Muscle layer of duodenum (tissue), 2 donors: Measurements from ENCODE around the gene TPD52L2.

ENCODE experiments used
- H3K27ac ChIP-seq: one replicate; pipeline ENCODE4 v1.7.0; 2013; ENCODE audit warnings: mild to moderate bottlenecking, low read length
- H3K27me3 ChIP-seq: one replicate; pipeline ENCODE4 v1.7.0; 2013; ENCODE audit warnings: low read depth, mild to moderate bottlenecking, control low read depth, low read length
- H3K36me3 ChIP-seq, 2 donors: one replicate each; pipeline ENCODE4 v1.7.0; 2013; ENCODE audit warnings: low read length in 2 of 2, control low read depth in 1 of 2, mild to moderate bottlenecking in 1 of 2; ENCODE audit not compliant: insufficient read depth in 2 of 2, control insufficient read depth in 1 of 2
- H3K4me1 ChIP-seq, 2 donors: one replicate each; pipeline ENCODE4 v1.7.0; 2013; ENCODE audit warnings: low read length in 2 of 2, mild to moderate bottlenecking in 2 of 2, control low read depth in 1 of 2, moderate library complexity in 1 of 2; ENCODE audit not compliant: insufficient read depth in 2 of 2, control insufficient read depth in 1 of 2
- H3K4me3 ChIP-seq, 2 donors: one replicate each; pipeline ENCODE4 v1.7.0; 2013; ENCODE audit warnings: low read length in 2 of 2, low read depth in 1 of 2, mild to moderate bottlenecking in 1 of 2
- H3K9me3 ChIP-seq, 2 donors: one replicate each; pipeline ENCODE4 v1.7.0; 2013; ENCODE audit warnings: low read length in 2 of 2, control low read depth in 1 of 2, mild to moderate bottlenecking in 1 of 2; ENCODE audit not compliant: control insufficient read depth in 1 of 2
- donor health status: healthy.

Gene TPD52L2

DNA sequence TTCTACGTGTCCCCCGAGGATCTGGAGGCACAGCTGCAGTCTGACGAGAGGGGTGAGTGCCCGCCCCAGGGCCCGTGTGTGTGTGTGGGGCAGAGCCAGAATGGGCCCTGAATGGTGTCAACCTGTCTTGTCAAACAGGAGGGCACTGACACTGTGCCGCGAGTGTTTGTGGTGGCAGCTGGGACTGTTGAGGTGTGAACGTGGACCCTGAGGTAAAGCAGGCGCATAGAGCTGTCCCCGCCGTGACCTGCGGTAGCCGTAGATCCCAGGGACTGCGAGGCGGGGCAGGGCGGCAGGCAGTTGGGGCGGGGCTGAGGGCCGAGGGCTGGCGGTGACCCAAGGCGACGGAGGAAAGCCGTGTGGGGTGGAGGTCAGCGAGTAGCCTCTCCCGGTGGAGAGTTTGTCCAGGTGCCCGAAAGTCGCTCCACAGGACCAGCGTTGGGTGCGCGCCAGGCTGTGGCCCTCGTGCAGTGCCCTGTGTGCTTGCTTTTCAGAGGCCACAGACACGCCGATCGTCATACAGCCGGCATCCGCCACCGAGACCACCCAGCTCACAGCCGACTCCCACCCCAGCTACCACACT lies 66.0 kb downstream of the TPD52L2 start:
- H3K27ac ChIP-seq, result no peak overlapping the region
- H3K9me3 ChIP-seq, result no peaks in the 10 kb centered on the region
- peaks cover 47 to 72% of the 10 kb centered on the region in 2 donors for H3K36me3 ChIP-seq
- H3K4me1 ChIP-seq, result no peaks in the 10 kb centered on the region
- no peak overlapping the region for H3K4me3 ChIP-seq
- H3K27me3 ChIP-seq, result no peaks in the 10 kb centered on the region

DNA sequence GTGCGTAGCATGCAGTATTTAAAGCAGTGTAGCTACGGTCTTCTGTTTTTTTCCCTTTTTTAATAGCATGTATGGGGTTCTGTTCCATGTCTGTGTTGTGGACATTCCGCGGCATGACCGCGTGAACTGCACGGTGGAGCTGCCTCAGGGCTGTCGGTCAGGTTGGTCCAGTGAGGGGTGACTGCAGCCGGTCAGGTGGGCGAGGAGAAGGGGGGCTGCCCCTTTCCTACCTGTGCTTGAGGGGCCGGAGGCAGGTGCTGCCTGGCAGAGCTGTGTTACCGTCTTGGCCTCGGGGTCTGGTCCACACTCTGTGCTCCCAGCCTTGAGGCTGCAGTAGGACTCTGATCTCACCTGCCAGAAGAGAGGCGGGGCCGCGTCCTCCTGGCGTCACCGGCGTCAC lies 66.7 kb downstream of the TPD52L2 start:
- Histone ChIP-seq H3K27me3 (no peaks in the 10 kb centered on the region), H3K9me3 (no peaks in the 10 kb centered on the region), H3K27ac (no peak overlapping the region), H3K36me3 (peaks cover 47 to 68% of the 10 kb centered on the region in 2 donors), H3K4me3 (no peak overlapping the region), H3K4me1 (no peaks in the 10 kb centered on the region)

DNA sequence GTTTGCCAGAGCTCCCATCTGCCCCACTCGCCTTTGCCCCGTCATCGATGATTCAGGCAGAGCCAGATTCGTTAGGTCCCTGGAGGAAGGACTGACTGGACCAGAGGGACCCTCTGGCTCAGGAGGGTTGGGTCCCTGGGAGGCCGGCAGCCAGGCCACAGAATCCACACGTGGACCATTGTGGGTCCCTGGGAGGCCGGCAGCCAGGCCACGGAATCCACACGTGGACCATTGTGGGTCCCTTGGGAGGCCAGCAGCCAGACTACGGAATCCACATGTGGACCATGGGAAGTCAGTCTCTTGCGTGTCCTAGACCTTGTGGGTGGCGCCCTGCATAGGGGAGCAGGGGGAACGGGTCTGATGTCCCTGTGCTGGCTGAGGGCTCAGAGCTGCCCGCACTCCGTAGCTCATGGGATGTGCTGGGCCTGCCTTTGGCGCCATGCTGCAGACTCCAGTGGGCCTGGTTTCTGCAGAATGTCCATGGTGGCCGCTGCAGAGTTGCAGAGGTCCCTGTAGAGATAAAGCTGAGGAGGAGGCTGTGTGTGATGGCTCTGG lies 67.6 kb downstream of the TPD52L2 start:
- no peak overlapping the region for H3K27ac ChIP-seq
- H3K9me3 ChIP-seq, result no peaks in the 10 kb centered on the region
- H3K36me3 ChIP-seq, result peaks cover 47 to 67% of the 10 kb centered on the region in 2 donors

DNA sequence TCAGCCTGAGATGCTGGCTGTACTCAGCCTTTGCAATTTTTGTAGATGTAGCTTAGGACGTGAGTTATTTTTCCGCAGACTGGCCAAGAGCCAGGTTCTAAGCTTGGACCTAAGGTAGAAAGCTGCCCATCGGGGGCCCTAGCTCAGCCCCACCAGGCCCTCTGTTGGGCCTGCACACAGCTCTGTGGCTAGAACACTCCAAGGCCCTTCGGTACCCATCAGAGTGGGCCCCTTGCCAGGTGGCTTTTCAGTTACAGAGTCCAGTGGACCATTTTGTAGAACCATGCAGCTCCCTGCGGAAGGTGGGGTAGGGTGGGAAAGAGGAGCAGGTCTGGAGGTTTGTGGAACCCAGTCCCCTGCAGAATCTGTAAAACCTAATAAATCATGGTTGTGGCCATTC lies 68.6 kb downstream of the TPD52L2 start:
- H3K27me3 ChIP-seq, result no peaks in the 10 kb centered on the region
- H3K4me1 ChIP-seq, result no peaks in the 10 kb centered on the region
- H3K36me3 ChIP-seq, result peaks cover 39 to 60% of the 10 kb centered on the region in 2 donors
- no peaks in the 10 kb centered on the region for H3K9me3 ChIP-seq
- no peak overlapping the region for H3K27ac ChIP-seq
- H3K4me3 ChIP-seq, result no peak overlapping the region

More for the DNA sequence above, 67.6 kb downstream of the TPD52L2 start:
- Histone ChIP-seq H3K4me1 (no peaks in the 10 kb centered on the region), H3K27me3 (no peaks in the 10 kb centered on the region), H3K4me3 (no peak overlapping the region)

DNA sequence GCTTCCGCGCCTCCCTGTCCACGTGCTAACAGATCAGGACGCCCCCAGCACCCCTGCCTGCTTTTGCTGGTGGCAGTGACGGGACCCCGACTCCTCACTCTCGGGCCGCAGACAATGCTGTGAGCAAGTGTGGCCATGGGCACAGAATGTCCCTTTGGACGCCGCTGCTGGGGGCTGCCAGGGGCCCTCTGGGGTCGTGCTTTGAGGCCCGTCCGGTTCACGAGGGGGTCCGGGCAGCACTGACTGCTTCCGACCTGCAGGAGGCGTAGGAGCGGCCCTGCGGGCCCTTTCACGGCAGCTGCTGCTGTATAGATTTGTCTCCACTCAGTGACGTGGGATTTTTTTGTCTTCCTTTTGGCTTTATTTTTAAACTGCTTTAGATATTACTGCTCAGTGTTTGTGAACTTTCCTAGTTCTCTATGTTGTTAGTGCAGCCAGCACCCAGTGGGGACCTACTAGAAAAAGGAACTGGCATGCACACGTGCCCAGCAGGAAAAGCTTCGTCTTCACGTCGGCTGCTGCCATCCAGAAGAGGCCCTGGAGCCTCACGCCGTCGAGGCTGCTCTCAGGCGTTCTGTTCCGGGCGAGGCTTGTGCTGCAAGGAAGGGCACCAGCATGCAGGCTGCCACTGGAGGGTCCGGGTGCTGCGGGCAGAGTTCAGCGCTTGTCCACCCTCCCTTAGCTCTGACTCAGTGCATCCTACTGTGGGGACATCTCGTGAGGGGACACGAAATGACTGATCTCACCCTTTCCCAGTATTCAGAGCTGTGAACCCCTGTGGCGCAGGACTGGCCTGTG lies 69.4 kb downstream of the TPD52L2 start:
- Histone ChIP-seq H3K27me3 (no peaks in the 10 kb centered on the region), H3K27ac (no peak overlapping the region), H3K4me3 (no peak overlapping the region), H3K9me3 (no peaks in the 10 kb centered on the region), H3K4me1 (no peaks in the 10 kb centered on the region), H3K36me3 (peaks cover 34 to 60% of the 10 kb centered on the region in 2 donors)

DNA sequence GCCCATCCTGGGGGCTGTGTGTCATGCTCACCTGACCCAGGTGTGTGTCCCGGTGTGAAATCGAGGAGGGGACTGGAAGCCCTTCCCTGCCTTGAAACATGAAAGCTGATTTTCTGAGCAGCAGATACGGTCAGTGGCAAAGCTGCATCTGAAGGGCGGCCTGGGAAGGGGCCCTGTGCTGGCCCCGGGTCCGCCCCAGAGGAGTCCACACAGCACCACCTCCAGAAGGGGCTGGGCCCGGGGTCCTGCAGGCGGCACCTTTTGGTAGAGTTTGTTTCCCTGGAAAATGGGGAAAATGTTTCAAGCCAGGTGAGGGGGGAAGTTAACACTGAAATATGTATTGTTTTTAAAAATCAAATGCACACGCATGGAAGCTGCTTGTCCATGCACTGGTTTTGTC lies 70.4 kb downstream of the TPD52L2 start:
- H3K4me3 ChIP-seq, result no peak overlapping the region
- peaks cover 28 to 57% of the 10 kb centered on the region in 2 donors for H3K36me3 ChIP-seq
- H3K27ac ChIP-seq, result no peak overlapping the region

DNA sequence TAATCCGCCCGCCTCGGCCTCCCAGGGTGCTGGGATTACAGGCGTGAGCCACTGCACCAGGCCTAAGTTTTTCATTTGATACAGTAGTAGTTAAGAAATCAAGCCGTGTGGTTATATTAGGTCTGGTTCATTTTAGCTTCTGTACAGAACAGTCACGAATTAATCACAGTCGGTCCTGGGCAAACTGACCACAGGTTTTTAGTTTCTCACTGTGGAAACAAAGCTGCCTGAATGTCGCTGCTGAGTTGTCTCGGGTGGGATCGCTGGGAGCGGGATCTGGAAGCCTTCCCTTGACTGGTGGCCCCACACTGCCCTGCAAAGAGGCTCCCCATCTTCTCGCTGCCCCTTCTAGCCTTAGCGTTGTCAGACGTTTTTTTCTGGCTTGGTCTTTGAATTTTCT lies 72.5 kb downstream of the TPD52L2 start:
- no peaks in the 10 kb centered on the region for H3K4me1 ChIP-seq
- no peak overlapping the region for H3K27ac ChIP-seq
- H3K27me3 ChIP-seq, result no peaks in the 10 kb centered on the region
- no peaks in the 10 kb centered on the region for H3K9me3 ChIP-seq
- no peak overlapping the region for H3K4me3 ChIP-seq
- peaks cover 9 to 43% of the 10 kb centered on the region in 2 donors for H3K36me3 ChIP-seq

More for the DNA sequence above, 70.4 kb downstream of the TPD52L2 start:
- H3K9me3 ChIP-seq, result no peaks in the 10 kb centered on the region
- H3K27me3 ChIP-seq, result no peaks in the 10 kb centered on the region
- H3K4me1 ChIP-seq, result no peaks in the 10 kb centered on the region

DNA sequence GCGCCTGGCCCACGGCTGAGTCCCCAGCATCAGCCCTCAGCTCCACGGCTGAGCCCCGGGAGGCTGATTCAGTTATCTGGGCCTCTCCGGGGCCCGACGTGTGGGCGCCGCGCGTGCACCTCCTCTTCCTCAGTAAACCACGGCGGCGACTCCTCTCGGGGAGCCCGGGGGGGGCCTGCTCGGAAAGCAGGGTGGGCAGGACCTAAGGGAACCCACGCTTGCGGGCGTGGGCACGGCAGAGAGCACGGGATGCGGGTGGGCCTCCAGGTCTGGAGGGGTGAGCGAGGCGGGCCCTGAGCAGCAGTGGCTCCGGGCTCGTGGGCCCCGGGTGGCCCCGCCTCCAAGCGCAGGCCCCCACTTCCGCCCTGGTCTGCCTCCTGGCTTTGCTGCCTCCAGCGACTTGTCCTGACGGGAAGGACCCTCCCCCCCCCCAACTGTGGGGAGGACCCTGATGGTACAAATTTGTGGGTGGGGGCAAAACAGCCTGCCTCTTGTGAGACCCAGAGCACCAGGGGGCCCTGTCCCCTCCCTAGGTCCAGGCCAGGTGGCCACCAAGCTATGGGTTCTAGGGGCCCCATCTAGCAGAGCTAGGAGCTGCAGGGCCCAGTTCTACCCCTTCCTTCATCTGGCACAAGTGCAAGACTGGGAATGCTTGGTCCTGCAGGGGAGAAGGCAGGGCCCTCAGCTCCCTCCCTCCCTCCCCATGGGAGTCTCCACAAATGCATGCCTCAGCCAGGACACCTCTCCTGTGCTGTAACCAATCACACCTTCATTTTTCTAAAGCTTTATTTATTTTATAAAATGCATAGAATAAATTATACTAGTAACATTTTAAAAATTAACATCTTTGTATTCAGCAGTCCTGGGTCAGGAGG lies 74.2 kb downstream of the TPD52L2 start:
- peaks cover 20 to 54% of the 10 kb centered on the region in 2 donors for H3K36me3 ChIP-seq
- H3K27ac ChIP-seq, result no peak overlapping the region
- no peaks in the 10 kb centered on the region for H3K4me1 ChIP-seq
- no peak overlapping the region for H3K4me3 ChIP-seq
- no peaks in the 10 kb centered on the region for H3K9me3 ChIP-seq
- no peaks in the 10 kb centered on the region for H3K27me3 ChIP-seq

DNA sequence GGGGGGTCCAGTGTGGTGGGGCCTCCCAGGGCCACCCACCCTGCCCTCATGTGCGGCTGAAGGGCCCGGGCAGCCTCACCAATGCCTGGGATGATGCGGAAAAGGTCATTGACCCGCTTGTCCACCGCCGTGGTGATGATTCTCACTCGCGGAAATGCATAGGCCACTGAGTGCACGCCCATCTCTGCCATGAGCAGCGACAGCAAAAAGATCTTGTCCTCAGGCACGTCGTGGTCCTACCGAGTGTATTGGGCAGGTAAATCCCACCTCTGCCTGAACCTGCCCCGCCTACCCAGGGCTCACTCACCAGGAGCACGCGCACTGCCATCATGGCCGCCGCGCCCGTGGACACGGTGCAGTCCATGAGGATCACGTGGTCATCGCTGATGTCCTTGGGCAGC lies 75.0 kb downstream of the TPD52L2 start:
- Histone ChIP-seq H3K9me3 (no peaks in the 10 kb centered on the region), H3K27me3 (no peaks in the 10 kb centered on the region), H3K36me3 (peaks cover 15 to 55% of the 10 kb centered on the region in 2 donors), H3K27ac (no peak overlapping the region), H3K4me1 (no peaks in the 10 kb centered on the region), H3K4me3 (no peak overlapping the region)

DNA sequence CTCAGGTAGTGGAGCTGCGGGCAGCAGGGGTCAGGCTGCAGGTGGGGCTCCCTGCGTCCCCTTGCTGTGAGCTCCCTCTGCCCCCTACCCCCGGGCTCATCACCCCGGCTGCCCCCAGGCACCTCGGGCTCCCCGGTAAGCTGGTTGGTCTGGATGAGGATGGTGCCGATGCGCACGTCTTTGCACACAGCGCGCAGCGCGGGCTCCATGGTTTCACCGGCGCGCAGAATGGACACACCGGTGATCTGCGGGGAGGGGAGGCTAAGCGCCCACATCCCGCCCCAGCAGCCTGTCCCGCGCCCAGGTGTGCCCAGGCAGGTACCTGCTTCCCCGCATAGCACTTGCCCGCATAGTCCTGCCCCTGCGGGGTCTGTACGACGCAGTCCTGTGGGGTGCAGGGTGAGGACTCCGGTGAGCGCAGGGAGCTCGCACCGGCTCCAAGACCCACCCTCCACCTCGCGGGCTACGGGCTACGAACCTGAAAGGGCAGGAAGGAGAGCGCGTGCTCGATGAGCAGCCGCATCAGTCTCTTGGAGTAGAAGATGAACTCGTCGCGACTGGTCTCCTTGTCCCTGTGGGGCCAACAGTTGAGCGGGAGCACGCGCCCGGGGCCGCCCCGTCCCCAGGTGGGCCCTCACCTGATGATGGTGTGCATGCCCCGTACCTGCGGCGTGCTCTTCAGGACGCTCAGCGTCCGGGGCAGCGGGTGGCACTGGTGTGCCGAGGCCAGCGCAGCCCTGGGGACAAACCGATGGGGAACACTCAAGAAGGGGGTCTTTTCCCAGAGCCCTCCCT lies 75.6 kb downstream of the TPD52L2 start:
- no peaks in the 10 kb centered on the region for H3K4me1 ChIP-seq
- peaks cover 16 to 55% of the 10 kb centered on the region in 2 donors for H3K36me3 ChIP-seq
- no peak overlapping the region for H3K27ac ChIP-seq
- H3K27me3 ChIP-seq, result no peaks in the 10 kb centered on the region
- no peaks in the 10 kb centered on the region for H3K9me3 ChIP-seq
- H3K4me3 ChIP-seq, result no peak overlapping the region
